DMS53 treated with DMSO at 0.1 percent for 48 hours (cell line): ENCODE data around the gene SH2D3C.
A peak's percentile ranks its signal among the peaks of the same experiment; 100 is the strongest.

Experiments
- DNase-seq: peaks from one replicate; lab custom pipeline; 2025; ENCODE audit not compliant: unreplicated experiment; lab: John Stamatoyannopoulos, UW

Gene SH2D3C

GRCh38 chr9:127809002-127809539 lies 30.6 kb upstream of the SH2D3C start:
- no peak for DNase-seq

GRCh38 chr9:127808347-127809001 lies 30.0 kb upstream of the SH2D3C start:
- DNase-seq: no peak

GRCh38 chr9:127806871-127807270 lies 28.4 kb upstream of the SH2D3C start:
- DNase-seq: no peak

DNA sequence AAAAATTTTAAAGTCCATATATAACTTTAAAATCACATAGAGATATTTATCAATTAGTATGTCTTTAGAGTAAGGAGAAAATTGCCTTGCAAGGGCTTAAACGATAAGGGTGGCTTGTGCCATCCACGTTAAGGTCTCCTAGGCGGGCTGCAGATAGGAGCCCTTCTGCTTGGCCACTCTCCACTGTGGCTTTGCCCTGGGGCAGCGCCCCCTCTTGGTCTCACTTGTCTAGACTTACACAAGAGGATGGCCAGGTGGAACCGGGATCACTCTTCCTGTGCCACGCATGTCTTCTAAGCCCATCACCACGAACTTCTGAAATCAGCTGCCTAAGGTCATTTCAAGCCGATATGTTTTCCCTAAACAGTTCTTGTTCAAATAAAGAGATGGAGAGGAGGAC lies 27.2 kb upstream of the SH2D3C start:
- DNase-seq: no peak

DNA sequence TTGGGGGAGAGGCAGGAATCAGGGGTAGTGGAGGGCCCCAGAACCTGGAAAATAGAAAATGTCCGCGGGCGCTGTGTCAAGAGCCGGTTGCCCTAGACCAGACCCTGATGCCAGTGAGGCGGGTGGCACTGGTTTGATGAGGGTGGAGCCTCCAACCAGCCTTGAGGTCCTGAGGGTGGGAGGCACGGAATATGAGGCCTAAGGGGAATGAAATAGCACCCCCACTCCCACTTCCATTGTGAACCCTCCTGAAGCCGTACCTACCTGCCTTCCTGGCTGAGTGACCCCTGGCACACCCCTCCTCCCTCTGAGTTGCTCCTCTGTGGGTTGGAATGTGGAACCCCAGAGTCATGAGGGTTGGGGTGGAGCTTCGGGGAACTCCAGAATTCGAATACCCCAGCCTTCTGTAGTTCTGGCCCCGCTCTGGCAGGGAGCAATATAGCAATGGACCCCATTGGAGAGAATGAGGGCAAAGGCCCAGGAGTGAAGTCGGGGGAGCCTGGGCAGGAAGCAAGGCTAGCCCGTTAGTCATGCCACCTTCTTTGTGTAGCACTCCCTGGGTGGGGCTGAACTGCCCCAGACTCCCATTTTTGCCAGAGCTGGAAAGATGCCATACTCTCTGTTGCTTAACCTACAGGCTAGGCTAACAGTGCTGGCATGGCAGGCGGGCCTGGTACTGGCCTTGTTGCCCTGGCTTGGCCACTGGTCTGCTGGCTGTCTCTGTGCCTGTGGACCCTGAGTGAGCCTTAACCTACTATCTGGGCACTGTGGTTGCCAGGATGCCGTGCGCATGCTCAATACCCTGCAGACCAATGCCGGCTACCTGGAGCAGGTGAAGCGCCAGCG lies 25.3 kb upstream of the SH2D3C start:
- DNase-seq: no peak

GRCh38 chr9:127802576-127803443 lies 24.3 kb upstream of the SH2D3C start, which contains the start of gene FPGS:
Gene FPGS (plus strand): TSS chr9:127802882. CDS start chr9:127802925, 43 bp downstream.
- peak; percentile 74 for DNase-seq

DNA sequence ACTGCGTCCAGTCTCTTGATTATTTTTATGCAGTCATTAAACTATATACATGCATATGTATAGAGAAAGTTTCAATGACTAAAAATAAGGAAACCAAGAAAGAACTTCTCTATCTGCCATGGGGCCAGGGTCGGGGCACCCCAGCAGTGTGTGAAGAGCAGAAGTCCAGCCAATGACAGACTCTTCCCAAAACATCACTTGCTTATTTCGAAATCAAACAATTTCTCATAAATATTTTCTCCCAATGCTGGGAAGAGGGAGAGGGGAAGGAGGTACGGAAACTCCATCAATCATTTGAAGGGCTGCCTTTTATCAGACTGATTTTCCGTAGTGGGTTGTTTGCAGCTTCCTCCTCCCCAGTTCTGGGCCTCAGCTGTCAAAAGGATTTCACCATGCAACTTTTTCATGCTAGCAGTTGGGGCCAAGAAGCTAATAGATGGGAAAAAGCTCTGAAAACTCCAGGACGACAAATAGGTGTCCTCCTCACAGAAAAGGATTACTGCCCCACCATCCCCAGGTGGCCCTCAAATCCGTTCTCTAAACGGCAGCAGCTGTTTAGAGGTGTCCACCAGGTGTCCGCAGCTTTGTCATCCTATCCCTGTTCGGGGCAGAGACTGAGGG lies 23.6 kb upstream of the SH2D3C start:
- DNase-seq: no peak

DNA sequence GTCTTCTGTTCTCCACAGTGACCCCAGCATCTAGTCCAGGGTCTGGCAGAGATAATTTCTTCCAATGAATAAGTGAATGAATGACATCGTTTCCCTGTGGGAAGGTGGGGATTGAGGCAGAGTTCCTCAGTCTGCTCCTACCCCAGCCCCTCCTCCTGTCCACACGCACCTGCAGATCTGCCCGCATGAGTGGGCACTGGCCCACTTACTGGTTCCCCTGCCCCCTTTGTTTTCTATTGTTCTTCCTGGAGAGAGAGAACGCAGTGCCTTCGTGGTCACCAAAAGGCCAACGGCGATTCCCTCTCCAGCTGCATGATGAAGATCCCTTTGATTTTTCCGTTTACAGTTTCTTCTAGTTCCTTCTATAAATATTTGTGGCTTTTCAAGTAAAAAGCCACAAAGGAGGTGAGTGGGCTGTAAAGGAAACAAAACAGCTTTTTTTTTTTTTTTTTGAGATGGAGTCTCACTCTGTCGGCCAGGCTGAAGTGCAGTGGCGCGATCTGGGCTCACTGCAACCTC lies 18.4 kb upstream of the SH2D3C start:
- no peak for DNase-seq

- no peak for DNase-seq
Observed at GRCh38 chr9:127796225-127796813, 17.9 kb upstream of the SH2D3C start.

GRCh38 chr9:127794001-127794791 lies 15.7 kb upstream of the SH2D3C start:
- no peak for DNase-seq

DNA sequence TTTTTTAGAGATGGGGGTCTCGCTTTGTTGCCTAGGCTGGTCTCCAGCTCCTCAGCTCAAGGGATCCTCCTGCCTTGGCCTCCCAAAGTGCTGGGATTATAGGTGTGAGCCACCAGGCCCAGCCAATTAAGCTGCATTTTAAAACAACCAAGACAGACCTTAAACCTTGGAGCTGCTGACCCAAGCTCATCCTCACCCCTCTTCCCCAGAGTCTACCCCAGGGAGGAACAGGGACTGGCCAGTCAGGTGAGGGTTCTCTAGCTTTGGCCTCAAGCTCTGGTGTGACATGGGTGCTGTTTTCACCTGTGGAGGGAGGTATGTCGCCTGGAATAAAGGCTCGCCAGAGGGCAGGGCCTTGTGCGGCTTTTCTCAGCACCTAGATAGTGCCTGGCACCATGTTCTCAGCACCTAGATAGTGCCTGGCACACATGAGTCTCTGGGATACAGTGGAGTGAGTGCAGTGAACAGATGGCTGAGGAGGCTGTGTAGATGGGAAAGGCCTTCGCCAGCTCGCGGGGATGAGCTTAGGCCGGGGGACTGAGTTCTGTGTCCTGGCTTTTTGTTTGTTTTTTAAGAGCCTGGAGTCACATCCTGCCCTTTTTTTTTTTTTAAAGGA lies 14.7 kb upstream of the SH2D3C start:
- DNase-seq: no peak

- DNase-seq: no peak
Observed at GRCh38 chr9:127792417-127793031, 14.1 kb upstream of the SH2D3C start.

DNA sequence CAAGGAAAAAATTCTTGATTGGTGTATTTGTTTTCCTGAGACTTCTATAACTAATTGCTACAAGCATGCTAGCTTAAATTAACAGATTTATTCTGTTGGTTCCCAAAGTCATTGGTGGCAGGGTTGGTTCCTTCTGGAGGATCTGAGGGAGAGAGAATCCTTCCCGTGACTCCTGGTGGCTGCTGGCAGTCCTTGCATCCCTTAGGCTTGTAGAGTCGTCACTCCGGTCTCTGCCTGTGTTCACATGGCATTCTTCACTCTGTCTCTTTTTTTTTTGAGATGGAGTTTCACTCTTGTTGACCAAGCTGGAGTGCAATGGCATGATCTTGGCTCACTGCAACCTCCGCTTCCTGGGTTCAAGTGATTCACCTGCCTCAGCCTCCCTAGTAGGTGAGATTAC lies 12.6 kb upstream of the SH2D3C start:
- no peak for DNase-seq

- DNase-seq: no peak
Observed at GRCh38 chr9:127790094-127790855, 11.8 kb upstream of the SH2D3C start.

DNA sequence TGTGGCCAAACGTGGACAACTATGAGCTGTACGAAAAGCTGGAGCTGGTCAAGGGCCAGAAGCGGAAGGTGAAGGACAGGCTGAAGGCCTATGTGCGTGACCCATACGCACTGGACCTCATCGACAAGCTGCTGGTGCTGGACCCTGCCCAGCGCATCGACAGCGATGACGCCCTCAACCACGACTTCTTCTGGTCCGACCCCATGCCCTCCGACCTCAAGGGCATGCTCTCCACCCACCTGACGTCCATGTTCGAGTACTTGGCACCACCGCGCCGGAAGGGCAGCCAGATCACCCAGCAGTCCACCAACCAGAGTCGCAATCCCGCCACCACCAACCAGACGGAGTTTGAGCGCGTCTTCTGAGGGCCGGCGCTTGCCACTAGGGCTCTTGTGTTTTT lies 10.7 kb upstream of the SH2D3C start:
- DNase-seq: no peak

DNA sequence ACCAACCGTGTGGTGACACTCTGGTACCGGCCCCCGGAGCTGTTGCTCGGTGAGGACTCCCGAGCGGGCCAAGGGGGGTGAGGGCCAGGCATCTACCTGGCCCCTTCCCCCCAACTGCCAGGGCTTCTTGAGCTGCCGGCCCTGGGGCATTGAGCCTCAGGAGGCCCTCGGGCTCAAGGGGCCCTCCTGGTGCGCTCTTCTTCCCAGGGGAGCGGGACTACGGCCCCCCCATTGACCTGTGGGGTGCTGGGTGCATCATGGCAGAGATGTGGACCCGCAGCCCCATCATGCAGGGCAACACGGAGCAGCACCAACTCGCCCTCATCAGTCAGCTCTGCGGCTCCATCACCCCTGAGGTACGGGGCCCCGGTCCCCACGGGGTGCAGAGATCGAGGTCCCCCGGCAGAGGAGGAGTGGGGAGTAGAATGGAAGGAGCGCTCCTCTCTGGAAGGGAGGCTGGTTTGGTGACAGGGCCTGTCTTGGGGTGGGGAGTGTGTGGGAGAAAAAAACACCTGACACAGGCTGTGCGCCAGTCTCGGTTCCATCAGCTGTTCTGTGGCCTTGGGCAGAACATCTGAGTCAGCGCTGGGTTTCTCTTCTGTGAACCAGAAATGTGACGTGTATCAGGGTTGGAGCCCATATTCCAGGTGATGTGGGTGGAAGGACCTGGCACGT lies 10.0 kb upstream of the SH2D3C start:
- DNase-seq: no peak

DNA sequence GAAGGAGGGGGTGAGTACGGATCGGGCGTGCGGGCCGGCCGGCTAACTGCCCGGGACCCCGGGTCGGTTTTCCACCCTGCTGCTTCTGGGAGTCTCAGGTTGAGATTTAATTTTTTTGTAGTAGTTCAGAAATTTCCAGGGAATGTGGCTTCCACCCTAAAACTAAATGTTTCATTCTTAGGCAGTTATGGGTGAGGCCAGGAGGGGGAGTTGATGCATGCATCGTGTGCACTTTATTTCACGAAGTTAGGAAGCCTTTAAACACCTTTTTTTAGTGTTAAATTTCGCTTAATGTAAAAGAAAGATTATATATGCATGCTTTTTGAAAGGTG lies 8.3 kb upstream of the SH2D3C start:
- no peak for DNase-seq
